ENCODE measurements around the gene TBXAS1.

Gene TBXAS1

GRCh38 chr7:139846297-139846696 is 17.2 kb downstream of the TBXAS1 start:
- TF ChIP-seq CTCF (IDR thresholded peaks at IDR 0.05) (no peak), ZFX (IDR thresholded peaks at IDR 0.05; ENCODE audit: borderline replicate concordance) (no peak)
- no peak overlapping the region for H3K27ac ChIP-seq

DNA sequence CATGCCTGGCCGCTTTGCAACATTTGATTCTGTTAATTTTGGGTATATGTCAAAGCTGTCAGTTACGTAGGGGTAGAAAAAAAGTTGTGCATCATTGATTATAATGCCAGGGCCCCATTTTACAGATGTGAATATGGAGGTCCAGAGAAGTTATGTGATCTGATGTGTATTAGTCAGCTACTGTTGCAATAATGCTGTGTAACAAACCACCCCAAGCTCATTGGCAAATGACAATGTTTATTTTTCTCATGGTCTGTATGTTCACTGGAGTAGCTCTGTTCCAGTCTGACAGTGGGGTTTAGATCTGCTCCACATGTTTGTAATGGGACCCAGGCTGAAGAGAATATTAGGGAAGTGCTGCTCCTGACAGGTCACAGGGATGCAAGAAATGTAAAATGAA is 19.2 kb downstream of the TBXAS1 start:
- H3K27ac ChIP-seq = no peak overlapping the region
- TF ChIP-seq ZFX (IDR thresholded peaks at IDR 0.05; ENCODE audit: borderline replicate concordance) = no peak
- no peak for TF ChIP-seq CTCF (IDR thresholded peaks at IDR 0.05)

GRCh38 chr7:139850906-139851305 is 21.8 kb downstream of the TBXAS1 start:
- TF ChIP-seq ZFX (IDR thresholded peaks at IDR 0.05; ENCODE audit: borderline replicate concordance) (no peak), CTCF (IDR thresholded peaks at IDR 0.05) (no peak)
- H3K27ac ChIP-seq = no peak overlapping the region

GRCh38 chr7:139851770-139852481 is 22.9 kb downstream of the TBXAS1 start:
- TF ChIP-seq ZFX (IDR thresholded peaks at IDR 0.05; ENCODE audit: borderline replicate concordance) (no peak), CTCF (IDR thresholded peaks at IDR 0.05) (no peak)
- no peak overlapping the region for H3K27ac ChIP-seq

DNA sequence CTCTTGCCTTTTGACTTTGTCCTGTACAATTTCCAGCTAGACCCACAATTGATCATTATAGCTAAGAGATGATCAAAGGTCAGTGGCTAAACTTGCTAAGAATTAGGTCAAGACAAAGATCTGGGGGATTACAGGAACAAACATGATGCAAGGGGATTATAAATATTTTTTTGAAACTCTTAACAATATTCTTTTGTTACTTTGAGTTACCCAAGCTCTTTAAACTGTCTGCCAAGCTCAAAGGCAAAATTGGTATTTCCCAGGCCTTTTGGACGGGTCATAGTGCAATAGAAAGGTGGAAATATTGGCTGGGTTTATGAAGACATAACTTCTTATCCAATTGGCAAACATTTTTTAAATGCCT is 23.4 kb downstream of the TBXAS1 start:
- TF ChIP-seq ZFX (IDR thresholded peaks at IDR 0.05; ENCODE audit: borderline replicate concordance) = no peak
- no peak for TF ChIP-seq CTCF (IDR thresholded peaks at IDR 0.05)
- no peak overlapping the region for H3K27ac ChIP-seq

- TF ChIP-seq CTCF (IDR thresholded peaks at IDR 0.05) (no peak), ZFX (IDR thresholded peaks at IDR 0.05; ENCODE audit: borderline replicate concordance) (no peak)
- no peak overlapping the region for H3K27ac ChIP-seq
Observed at GRCh38 chr7:139853506-139854123, 24.6 kb downstream of the TBXAS1 start.

- no peak for TF ChIP-seq CTCF (IDR thresholded peaks at IDR 0.05)
- H3K27ac ChIP-seq = no peak overlapping the region
Observed at GRCh38 chr7:139854124-139854511, 25.1 kb downstream of the TBXAS1 start.

Data from 22Rv1 (cell line).